NCI-H187 (cell line): Measurements from ENCODE around the gene LOC101059915.
A peak's percentile ranks its signal among the peaks of the same experiment; 100 is the strongest.
"Not testable (repeated sequence)": the region's sequence is repeated elsewhere in the genome, so short reads cannot be mapped to it uniquely, and the experiment has no call there.

Experiments used
- DNase-seq, 2 experiments: peaks; one replicate each; lab custom pipeline; 2025; lab: John Stamatoyannopoulos, UW

Gene LOC101059915

GRCh38 chrX:71640002-71640401, 27.3 kb upstream of the LOC101059915 start:
- DNase-seq = no peak

GRCh38 chrX:71644406-71644805, 22.9 kb upstream of the LOC101059915 start:
- DNase-seq = not testable (repeated sequence)

- no peak for DNase-seq
These were observed 16.9 kb upstream of the LOC101059915 start for GRCh38 chrX:71650333-71650969.

- DNase-seq = peak in 1 of 2 experiments; percentile 6
These were observed 14.9 kb upstream of the LOC101059915 start for GRCh38 chrX:71652405-71652804.

GRCh38 chrX:71653344-71653743, 14.0 kb upstream of the LOC101059915 start:
- DNase-seq = no peak

GRCh38 chrX:71657267-71657666, 10.1 kb upstream of the LOC101059915 start:
- no peak for DNase-seq

- no peak for DNase-seq
These were observed 8.0 kb upstream of the LOC101059915 start for GRCh38 chrX:71659342-71659741.

GRCh38 chrX:71659959-71660358, 7.4 kb upstream of the LOC101059915 start:
- DNase-seq = no peak

GRCh38 chrX:71660562-71661416, 6.6 kb upstream of the LOC101059915 start:
- no peak for DNase-seq

GRCh38 chrX:71661919-71662318, 5.4 kb upstream of the LOC101059915 start:
- DNase-seq = no peak

- not testable (repeated sequence) for DNase-seq
These were observed 4.7 kb upstream of the LOC101059915 start for GRCh38 chrX:71662654-71663053.

- not testable (repeated sequence) for DNase-seq
These were observed 4.1 kb upstream of the LOC101059915 start for GRCh38 chrX:71663238-71663637.

GRCh38 chrX:71664202-71664601, 3.1 kb upstream of the LOC101059915 start:
- DNase-seq = not testable (repeated sequence)

- no peak for DNase-seq
These were observed 2.4 kb upstream of the LOC101059915 start for GRCh38 chrX:71664889-71665491.

GRCh38 chrX:71665747-71666146, 1.6 kb upstream of the LOC101059915 start:
- DNase-seq = no peak

GRCh38 chrX:71666240-71667223, 814 bp upstream of the LOC101059915 start:
- DNase-seq = no peak

- DNase-seq = no peak
These were observed 876 bp downstream of the LOC101059915 start for GRCh38 chrX:71668248-71668595.

- DNase-seq = no peak
These were observed 2.1 kb downstream of the LOC101059915 start for GRCh38 chrX:71669492-71669891.

- DNase-seq = not testable (repeated sequence)
These were observed 2.6 kb downstream of the LOC101059915 start for GRCh38 chrX:71669947-71670346.

GRCh38 chrX:71671043-71671780, 3.9 kb downstream of the LOC101059915 start:
- DNase-seq = no peak

GRCh38 chrX:71671938-71672337, 4.6 kb downstream of the LOC101059915 start:
- no peak for DNase-seq
